HepG2 (cell line): ENCODE data around the gene KLHL36. TPM values are rescaled to one million over a fixed set of nuclear protein-coding genes. Genes with fewer than 3 reads are reported as not detected.

Experiments used
- GATA4 ChIP-seq: sonication (generic); IDR thresholded peaks from 2 replicates; pipeline ENCODE4 v1.6.1; 2016; ENCODE audit warnings: antibody characterized with exemption, low read depth, borderline replicate concordance
- HNF1A ChIP-seq, 2 experiments: sonication (generic) in 1 of 2; formaldehyde crosslinking in 1 of 2; IDR thresholded peaks; 2 replicates each; pipeline versions ENCODE4 v1.4.0 to v1.6.1; 2016 to 2020; ENCODE audit warnings: borderline replicate concordance in 1 of 2, low read depth in 1 of 2, mild to moderate bottlenecking in 1 of 2, missing genetic modification reagents in 1 of 2
- POGK ChIP-seq: sonication (generic); formaldehyde crosslinking; conservative IDR thresholded peaks from 2 replicates; pipeline ENCODE4 v1.8.0; 2022; ENCODE audit warnings: mild to moderate bottlenecking, moderate library complexity, missing genetic modification reagents
- RBM22 ChIP-seq: fragments of 200-400 bp; formaldehyde crosslinking; optimal IDR thresholded peaks from 2 replicates; pipeline ENCODE3; 2017; ENCODE audit warnings: mild to moderate bottlenecking, low read length, moderate library complexity
- SMYD3 ChIP-seq: sonication (generic); formaldehyde crosslinking; IDR thresholded peaks from 2 replicates; pipeline ENCODE4 v1.8.1; 2023; ENCODE audit warnings: mild to moderate bottlenecking, missing genetic modification reagents
- TRIM24 ChIP-seq: sonication (generic); formaldehyde crosslinking; IDR thresholded peaks from 2 replicates; pipeline ENCODE4 v1.8.0; 2022; ENCODE audit warnings: mild to moderate bottlenecking, missing genetic modification reagents
- ZFX ChIP-seq: sonication (generic); formaldehyde crosslinking; IDR thresholded peaks from 2 replicates; pipeline ENCODE4 v1.4.0; 2020; ENCODE audit warnings: mild to moderate bottlenecking, low read depth, missing genetic modification reagents, moderate library complexity
- ZNF556 ChIP-seq: sonication (generic); formaldehyde crosslinking; IDR thresholded peaks from 2 replicates; pipeline ENCODE4 v1.4.0; 2020; ENCODE audit warnings: mild to moderate bottlenecking, missing genetic modification reagents, borderline replicate concordance
- ZNF574 ChIP-seq: sonication (generic); formaldehyde crosslinking; IDR thresholded peaks from 2 replicates; pipeline ENCODE4 v1.4.0; 2020; ENCODE audit warnings: missing genetic modification reagents
- ZNF639 ChIP-seq: conservative IDR thresholded peaks from 2 replicates; pipeline ENCODE4 v1.6.1; 2018; ENCODE audit warnings: missing genetic modification reagents
- ZNF883 ChIP-seq: sonication (generic); formaldehyde crosslinking; IDR thresholded peaks from 2 replicates; pipeline ENCODE4 v1.5.1; 2020; ENCODE audit warnings: mild to moderate bottlenecking, missing genetic modification reagents; ENCODE audit errors: not compliant biosample characterization
- polyA plus RNA-seq, 8 experiments: library from polyadenylated mRNA; depleted of rRNA in 3 of 8; stranded (reverse) in 7 of 8; unstranded in 1 of 8; fragments of >200 nt; fragmentation: Illumina TruSeq in 4 of 8; extraction: Trizol in 4 of 8; gene quantifications; 2 replicates each; pipeline versions ENCODE4 v1.2.1 to v1.2.3, GENCODE V29; 2011 to 2016; ENCODE audit warnings: low read depth in 4 of 8, missing spikeins in 1 of 8, mixed read lengths in 1 of 8; ENCODE audit not compliant: insufficient read depth in 1 of 8
- total RNA-seq, 5 experiments: library from RNA; depleted of rRNA; stranded (reverse); fragments of >200 nt; fragmentation: Illumina TruSeq; extraction: Trizol; gene quantifications; 2 replicates each; pipeline ENCODE4 v1.2.3, GENCODE V29; 2016; ENCODE audit warnings: low read depth in 1 of 5
- TF ChIP-seq, protein P1 (sequence below): sonication (generic); formaldehyde crosslinking; IDR thresholded peaks from 2 replicates; pipeline ENCODE4 v1.9.0; 2021; ENCODE audit warnings: missing genetic modification reagents, borderline replicate concordance
- TF ChIP-seq, protein P2 (sequence below): IDR thresholded peaks from 2 replicates; pipeline ENCODE4 v1.6.1; 2016; ENCODE audit warnings: mild to moderate bottlenecking

Gene KLHL36
- total and polyA plus RNA-seq, 2 of the 13 experiments (the other 11 are each of a cell fraction or from before 2014, with no cell fraction given): 24.3 to 26.0 TPM

DNA sequence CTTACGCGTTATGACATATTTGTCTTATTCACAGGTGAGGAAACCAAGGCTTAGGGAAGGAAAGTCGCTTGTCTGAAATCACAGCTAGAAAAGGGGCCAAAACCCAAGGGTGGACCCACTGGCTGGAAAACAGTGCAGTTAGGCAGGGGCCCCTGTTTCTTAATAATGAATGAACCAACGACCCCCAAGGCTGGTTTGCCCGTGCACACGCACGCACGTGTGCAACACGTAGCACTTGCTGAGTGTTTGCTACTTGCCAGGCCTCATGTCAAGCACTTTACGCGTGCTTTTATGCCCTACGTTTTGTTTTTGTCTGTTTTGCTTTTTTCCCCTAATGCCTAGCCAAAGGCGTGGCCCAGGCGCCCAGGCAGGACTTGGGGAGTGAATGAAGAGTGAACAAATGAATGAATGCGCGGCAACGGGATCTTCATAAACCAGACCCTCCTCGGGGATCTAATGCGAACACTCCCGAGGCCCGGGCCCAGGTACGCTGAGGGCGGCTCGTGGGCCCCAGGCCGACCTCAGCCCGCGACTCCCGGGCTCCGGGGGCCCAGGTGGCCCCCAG lies 50.9 kb downstream of the KLHL36 start (continued):
- TF ChIP-seq POGK (CRISPR knock-in tag): no peak
- TF ChIP-seq GATA4: no peak
- no peak for TF ChIP-seq ZFX (CRISPR knock-in tag)
- TF ChIP-seq, protein P1, sequence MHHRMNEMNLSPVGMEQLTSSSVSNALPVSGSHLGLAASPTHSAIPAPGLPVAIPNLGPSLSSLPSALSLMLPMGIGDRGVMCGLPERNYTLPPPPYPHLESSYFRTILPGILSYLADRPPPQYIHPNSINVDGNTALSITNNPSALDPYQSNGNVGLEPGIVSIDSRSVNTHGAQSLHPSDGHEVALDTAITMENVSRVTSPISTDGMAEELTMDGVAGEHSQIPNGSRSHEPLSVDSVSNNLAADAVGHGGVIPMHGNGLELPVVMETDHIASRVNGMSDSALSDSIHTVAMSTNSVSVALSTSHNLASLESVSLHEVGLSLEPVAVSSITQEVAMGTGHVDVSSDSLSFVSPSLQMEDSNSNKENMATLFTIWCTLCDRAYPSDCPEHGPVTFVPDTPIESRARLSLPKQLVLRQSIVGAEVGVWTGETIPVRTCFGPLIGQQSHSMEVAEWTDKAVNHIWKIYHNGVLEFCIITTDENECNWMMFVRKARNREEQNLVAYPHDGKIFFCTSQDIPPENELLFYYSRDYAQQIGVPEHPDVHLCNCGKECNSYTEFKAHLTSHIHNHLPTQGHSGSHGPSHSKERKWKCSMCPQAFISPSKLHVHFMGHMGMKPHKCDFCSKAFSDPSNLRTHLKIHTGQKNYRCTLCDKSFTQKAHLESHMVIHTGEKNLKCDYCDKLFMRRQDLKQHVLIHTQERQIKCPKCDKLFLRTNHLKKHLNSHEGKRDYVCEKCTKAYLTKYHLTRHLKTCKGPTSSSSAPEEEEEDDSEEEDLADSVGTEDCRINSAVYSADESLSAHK (CRISPR knock-in tag): no peak
- no peak for TF ChIP-seq HNF1A (IDR thresholded peaks at IDR 0.05; ENCODE audit: low read depth)
- no peak for TF ChIP-seq HNF1A (CRISPR knock-in tag; IDR thresholded peaks at IDR 0.05; ENCODE audit: borderline replicate concordance)
- no peak; the same call in 1 of the 2 replicates for TF ChIP-seq ZNF556 (CRISPR knock-in tag)
- TF ChIP-seq, protein P2, sequence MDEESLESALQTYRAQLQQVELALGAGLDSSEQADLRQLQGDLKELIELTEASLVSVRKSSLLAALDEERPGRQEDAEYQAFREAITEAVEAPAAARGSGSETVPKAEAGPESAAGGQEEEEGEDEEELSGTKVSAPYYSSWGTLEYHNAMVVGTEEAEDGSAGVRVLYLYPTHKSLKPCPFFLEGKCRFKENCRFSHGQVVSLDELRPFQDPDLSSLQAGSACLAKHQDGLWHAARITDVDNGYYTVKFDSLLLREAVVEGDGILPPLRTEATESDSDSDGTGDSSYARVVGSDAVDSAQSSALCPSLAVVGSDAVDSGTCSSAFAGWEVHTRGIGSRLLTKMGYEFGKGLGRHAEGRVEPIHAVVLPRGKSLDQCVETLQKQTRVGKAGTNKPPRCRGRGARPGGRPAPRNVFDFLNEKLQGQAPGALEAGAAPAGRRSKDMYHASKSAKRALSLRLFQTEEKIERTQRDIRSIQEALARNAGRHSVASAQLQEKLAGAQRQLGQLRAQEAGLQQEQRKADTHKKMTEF (CRISPR knock-in tag): no peak
- no peak for TF ChIP-seq ZNF574
- no peak for TF ChIP-seq SMYD3
- no peak for TF ChIP-seq TRIM24
- TF ChIP-seq ZNF639: no peak; the same call in 1 of the 2 replicates
- no peak for TF ChIP-seq RBM22
- TF ChIP-seq ZNF883 (CRISPR knock-in tag): no peak
